Endodermal cell (in vitro differentiated cells): Measurements from ENCODE around the gene MAP7. TPM values are rescaled to one million over a fixed set of nuclear protein-coding genes. Genes with fewer than 3 reads are reported as not detected.

Experiments used
- DNase-seq: peaks from one replicate; pipeline ENCODE4 v3.0.0-alpha.2; 2017
- H3K27ac ChIP-seq: 2 replicates; pipeline ENCODE4 v1.5.1; 2013; ENCODE audit warnings: mild to moderate bottlenecking, low read depth, low read length, moderate library complexity
- H3K27me3 ChIP-seq: 2 replicates; pipeline ENCODE4 v1.6.1; 2013; ENCODE audit warnings: mild to moderate bottlenecking, low read length, moderate library complexity; ENCODE audit not compliant: insufficient read depth, control insufficient read depth, poor library complexity, severe bottlenecking
- H3K36me3 ChIP-seq: 2 replicates; pipeline ENCODE4 v1.7.0; 2013; ENCODE audit warnings: mild to moderate bottlenecking, low read length, moderate library complexity; ENCODE audit not compliant: control insufficient read depth, insufficient read depth
- H3K4me1 ChIP-seq: one replicate; pipeline ENCODE4 v1.7.0; 2013; ENCODE audit warnings: low read length; ENCODE audit not compliant: control insufficient read depth, insufficient read depth
- H3K4me3 ChIP-seq: 2 replicates; pipeline ENCODE4 v1.5.1; 2013; ENCODE audit warnings: mild to moderate bottlenecking, low read length, moderate library complexity
- H3K9ac ChIP-seq: 2 replicates; pipeline ENCODE4 v1.6.1; 2013; ENCODE audit warnings: mild to moderate bottlenecking, low read length, moderate library complexity; ENCODE audit not compliant: poor library complexity, severe bottlenecking; ENCODE audit errors: extremely low read depth
- H3K9me3 ChIP-seq: 2 replicates; pipeline ENCODE4 v1.6.1; 2013; ENCODE audit warnings: mild to moderate bottlenecking, low read length, moderate library complexity; ENCODE audit not compliant: control insufficient read depth
- H3K27ac Mint-ChIP-seq: 2 replicates; pipeline ENCODE4 v1.8.0; 2020; ENCODE audit warnings: mixed read lengths
- H3K27me3 Mint-ChIP-seq: 2 replicates; pipeline ENCODE4 v1.8.0; 2021; ENCODE audit warnings: mild to moderate bottlenecking, mixed read lengths; ENCODE audit not compliant: insufficient read depth
- H3K36me3 Mint-ChIP-seq: 2 replicates; pipeline ENCODE4 v1.8.0; 2020; ENCODE audit warnings: low read depth, mixed read lengths
- H3K4me1 Mint-ChIP-seq: 2 replicates; pipeline ENCODE4 v1.8.0; 2020; ENCODE audit warnings: mixed read lengths
- H3K4me3 Mint-ChIP-seq: 2 replicates; pipeline ENCODE4 v1.8.0; 2020; ENCODE audit warnings: mild to moderate bottlenecking, moderate library complexity, mixed read lengths
- H3K9me3 Mint-ChIP-seq: 2 replicates; pipeline ENCODE4 v1.8.0; 2020; ENCODE audit warnings: mild to moderate bottlenecking, mixed read lengths
- WGBS, 2 experiments: methylation state at CpG; one replicate each; pipeline versions ENCODE4 v1.1.5 to v1.1.7; 2013; ENCODE audit warnings: missing lambda C conversion rate in 2 of 2, mixed read lengths in 1 of 2; ENCODE audit not compliant: insufficient coverage in 1 of 2, insufficient read length in 1 of 2; 5-methylcytosine and 5-hydroxymethylcytosine counted together
- total RNA-seq, 2 donors: library from RNA; stranded (reverse); fragmentation: NEBNext Ultra II Directional in 1 of 2; extraction: Animal tissue kit (Norgen Biotek cat#: 25700) in 1 of 2; gene quantifications; 2 replicates in 1 of 2; 3 replicates in 1 of 2; pipeline ENCODE4 v1.2.1, GENCODE V29; 2021
- TF ChIP-seq, protein P1 (sequence below): fragments of 200-600 bp; sonication (generic); conservative IDR thresholded peaks from 2 replicates; pipeline ENCODE4 v1.5.0; 2021; ENCODE audit warnings: antibody characterized with exemption, mild to moderate bottlenecking

MAP7 gene
- total RNA-seq, 2 donors from 2014 or later, result 42.4 to 48.7 TPM

- Histone ChIP-seq H3K27me3 (no peaks in the 10 kb centered on the region), H3K4me3 (no peak overlapping the region), H3K36me3 (no peaks in the 10 kb centered on the region), H3K4me1 (no peaks in the 10 kb centered on the region), H3K9me3 (no peaks in the 10 kb centered on the region), H3K27ac (no peak overlapping the region), H3K9ac (no peak overlapping the region)
- peaks cover 8% of the 10 kb centered on the region for H3K36me3 Mint-ChIP-seq
- TF ChIP-seq, protein P1, sequence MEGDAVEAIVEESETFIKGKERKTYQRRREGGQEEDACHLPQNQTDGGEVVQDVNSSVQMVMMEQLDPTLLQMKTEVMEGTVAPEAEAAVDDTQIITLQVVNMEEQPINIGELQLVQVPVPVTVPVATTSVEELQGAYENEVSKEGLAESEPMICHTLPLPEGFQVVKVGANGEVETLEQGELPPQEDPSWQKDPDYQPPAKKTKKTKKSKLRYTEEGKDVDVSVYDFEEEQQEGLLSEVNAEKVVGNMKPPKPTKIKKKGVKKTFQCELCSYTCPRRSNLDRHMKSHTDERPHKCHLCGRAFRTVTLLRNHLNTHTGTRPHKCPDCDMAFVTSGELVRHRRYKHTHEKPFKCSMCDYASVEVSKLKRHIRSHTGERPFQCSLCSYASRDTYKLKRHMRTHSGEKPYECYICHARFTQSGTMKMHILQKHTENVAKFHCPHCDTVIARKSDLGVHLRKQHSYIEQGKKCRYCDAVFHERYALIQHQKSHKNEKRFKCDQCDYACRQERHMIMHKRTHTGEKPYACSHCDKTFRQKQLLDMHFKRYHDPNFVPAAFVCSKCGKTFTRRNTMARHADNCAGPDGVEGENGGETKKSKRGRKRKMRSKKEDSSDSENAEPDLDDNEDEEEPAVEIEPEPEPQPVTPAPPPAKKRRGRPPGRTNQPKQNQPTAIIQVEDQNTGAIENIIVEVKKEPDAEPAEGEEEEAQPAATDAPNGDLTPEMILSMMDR, result no peak
- DNase-seq, result no peak
- 65 to 78% methylated on average over 4 to 6 of the region's 6 CpGs for WGBS, 2 experiments
- H3K4me1 Mint-ChIP-seq, result peaks cover 23% of the 10 kb centered on the region
- no peaks in the 10 kb centered on the region for H3K9me3 Mint-ChIP-seq
- H3K4me3 Mint-ChIP-seq, result no peak overlapping the region
- H3K27ac Mint-ChIP-seq, result no peak overlapping the region
- H3K27me3 Mint-ChIP-seq, result no peaks in the 10 kb centered on the region
These were observed 10.1 kb downstream of the MAP7 start for GRCh38 chr6:136539967-136540652.

GRCh38 chr6:136538836-136539235 is 11.4 kb downstream of the MAP7 start:
- 89 to 91% methylated on average over 3 to 4 of the region's 4 CpGs for WGBS, 2 experiments
- Mint-ChIP-seq H3K36me3 (peaks cover 8% of the 10 kb centered on the region), H3K4me1 (peaks cover 24% of the 10 kb centered on the region), H3K27me3 (no peaks in the 10 kb centered on the region), H3K27ac (no peak overlapping the region), H3K4me3 (no peak overlapping the region), H3K9me3 (no peaks in the 10 kb centered on the region)
- no peaks in the 10 kb centered on the region for H3K9me3 ChIP-seq
- no peak overlapping the region for H3K27ac ChIP-seq
- no peaks in the 10 kb centered on the region for H3K4me1 ChIP-seq
- no peaks in the 10 kb centered on the region for H3K36me3 ChIP-seq
- H3K27me3 ChIP-seq, result no peaks in the 10 kb centered on the region
- no peak for DNase-seq
- H3K9ac ChIP-seq, result no peak overlapping the region
- TF ChIP-seq, protein P1, result no peak
- no peak overlapping the region for H3K4me3 ChIP-seq

DNA sequence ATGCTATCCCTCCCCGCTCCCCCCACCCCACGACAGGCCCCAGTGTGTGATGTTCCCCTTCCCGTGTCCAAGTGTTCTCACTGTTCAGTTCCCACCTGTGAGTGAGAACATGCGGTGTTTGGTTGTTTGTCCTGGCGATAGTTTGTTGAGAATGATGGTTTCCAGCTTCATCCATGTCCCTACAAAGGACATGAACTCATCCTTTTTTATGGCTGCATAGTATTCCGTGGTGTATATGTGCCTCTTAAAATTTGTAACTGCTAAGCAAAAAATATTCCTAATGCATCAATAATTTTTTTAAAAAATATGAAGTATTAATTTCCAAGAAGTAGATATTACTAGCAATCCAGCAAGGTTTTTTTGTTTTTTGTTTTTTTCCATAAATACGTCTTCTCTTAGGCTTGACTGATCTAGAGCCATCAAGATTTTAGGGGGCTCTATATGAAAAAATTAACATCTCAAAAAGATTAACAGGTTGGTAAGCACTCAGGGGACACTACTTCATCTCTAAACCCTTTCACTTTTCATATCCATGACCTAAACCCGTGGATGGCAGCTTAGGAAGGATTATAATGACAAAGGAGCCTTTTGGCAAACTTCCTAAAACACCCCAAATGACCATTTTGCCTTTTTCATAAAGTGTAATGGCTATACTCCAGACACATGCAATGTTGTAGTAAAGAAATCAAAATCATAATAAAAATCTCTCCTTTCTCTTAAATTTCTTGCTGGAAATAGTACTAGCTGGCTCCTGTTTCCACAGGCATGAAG is 14.2 kb downstream of the MAP7 start:
- H3K36me3 Mint-ChIP-seq, result peaks cover 5% of the 10 kb centered on the region
- Histone ChIP-seq H3K9me3 (no peaks in the 10 kb centered on the region), H3K9ac (no peak overlapping the region), H3K36me3 (no peaks in the 10 kb centered on the region), H3K27ac (no peak overlapping the region), H3K4me1 (peaks cover 4% of the 10 kb centered on the region), H3K27me3 (no peaks in the 10 kb centered on the region), H3K4me3 (no peak overlapping the region)
- no peak for DNase-seq
- H3K27ac Mint-ChIP-seq, result no peak overlapping the region
- peaks cover 42% of the 10 kb centered on the region for H3K4me1 Mint-ChIP-seq
- H3K27me3 Mint-ChIP-seq, result no peaks in the 10 kb centered on the region
- no peak overlapping the region for H3K4me3 Mint-ChIP-seq
- TF ChIP-seq, protein P1, result no peak
- WGBS, 2 experiments, result 98 to 100% methylated on average over 2 to 7 of the region's 8 CpGs
- no peaks in the 10 kb centered on the region for H3K9me3 Mint-ChIP-seq
